Suprapubic skin (tissue), 4 donors: Measurements from ENCODE around the gene PQBP1.

ENCODE experiments used
- CTCF ChIP-seq, 2 donors: fragments of 200-600 bp in 1 of 2; fragments of 450-650 bp in 1 of 2; sonication (generic) in 1 of 2; IDR thresholded peaks; one replicate each; pipeline ENCODE4 v1.5.1; 2016 to 2019; ENCODE audit warnings: antibody characterized with exemption in 2 of 2, mild to moderate bottlenecking in 1 of 2, moderate library complexity in 1 of 2
- EP300 ChIP-seq: sonication (generic); formaldehyde crosslinking; IDR thresholded peaks from one replicate; pipeline ENCODE4 v1.6.1; 2017; ENCODE audit warnings: antibody characterized with exemption
- POLR2A ChIP-seq, 2 donors: fragments of 450-650 bp; IDR thresholded peaks; one replicate each; pipeline ENCODE4 v1.6.1; 2017; ENCODE audit warnings: antibody characterized with exemption in 2 of 2, mild to moderate bottlenecking in 2 of 2, moderate library complexity in 2 of 2
- POLR2AphosphoS5 ChIP-seq, 3 donors: sonication (generic); formaldehyde crosslinking; IDR thresholded peaks; one replicate each; pipeline ENCODE4 v1.6.1; 2017; ENCODE audit warnings: antibody characterized with exemption in 3 of 3

DNA sequence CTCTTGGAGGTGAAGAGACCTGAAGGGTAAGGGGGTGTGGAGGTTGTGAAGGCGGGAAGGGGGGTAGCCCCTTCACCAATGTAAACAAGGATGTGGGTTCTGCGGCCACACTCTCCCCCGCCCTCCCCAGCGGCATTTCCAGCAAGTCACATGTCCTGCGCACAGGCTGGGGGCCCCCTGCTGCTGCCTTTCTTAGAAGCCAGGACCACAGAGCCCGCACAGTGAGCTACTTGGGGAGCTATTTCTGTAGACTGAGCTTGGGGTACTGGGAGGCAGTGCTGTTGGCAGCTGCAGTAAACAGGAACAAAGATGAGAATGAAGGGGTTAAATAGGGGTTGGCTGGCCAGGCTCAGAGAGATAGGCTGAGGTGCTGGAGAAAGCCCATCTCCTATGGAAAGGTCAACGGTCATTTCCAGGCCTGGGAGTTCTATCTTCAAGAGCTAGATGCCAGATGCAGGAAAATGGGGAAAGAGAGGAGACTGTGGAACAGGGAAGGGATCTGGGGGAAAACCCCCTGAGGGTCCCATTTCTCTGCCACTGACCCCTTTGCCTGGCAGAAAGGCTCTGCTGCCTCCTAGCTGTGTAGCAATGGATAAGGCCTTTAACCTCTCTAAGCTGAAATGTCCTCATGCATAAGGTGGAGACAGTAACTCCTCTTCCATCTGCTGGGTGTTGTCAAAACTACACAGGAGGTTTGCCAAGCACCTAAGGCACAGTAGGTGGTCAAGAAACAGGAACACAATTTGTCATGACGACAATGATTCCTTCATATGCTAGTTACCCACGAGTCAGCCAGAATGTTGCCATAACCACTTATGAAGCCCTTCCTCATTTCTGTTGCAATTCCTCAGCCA is 39.6 kb downstream of the PQBP1 start:
- TF ChIP-seq POLR2AphosphoS5 (IDR thresholded peaks at IDR 0.05): no peak
- TF ChIP-seq POLR2A (IDR thresholded peaks at IDR 0.05): no peak
- no peak for TF ChIP-seq CTCF (IDR thresholded peaks at IDR 0.05)
- TF ChIP-seq EP300: no peak
